Neuronal stem cell (in vitro differentiated cells): ENCODE measurements around the gene SLBP.

Experiments used
- DNase-seq: peaks from one replicate; pipeline ENCODE4 v3.0.0-alpha.2; 2013; ENCODE audit warnings: low spot score
- H2AFZ ChIP-seq: one replicate; pipeline ENCODE4 v1.6.1; 2013; ENCODE audit warnings: mild to moderate bottlenecking, low read length, inconsistent platforms
- H2AK5ac ChIP-seq: 2 replicates; pipeline ENCODE4 v1.6.1; 2013; ENCODE audit warnings: low read depth, mild to moderate bottlenecking, inconsistent platforms, low read length, moderate library complexity, mixed read lengths
- H2BK120ac ChIP-seq: 2 replicates; pipeline ENCODE4 v1.6.1; 2013; ENCODE audit warnings: low read depth, mild to moderate bottlenecking, inconsistent platforms, low read length, moderate library complexity, mixed read lengths
- H2BK12ac ChIP-seq: one replicate; pipeline ENCODE4 v1.6.1; 2013; ENCODE audit warnings: low read length, inconsistent platforms
- H2BK15ac ChIP-seq: 2 replicates; pipeline ENCODE4 v1.6.1; 2013; ENCODE audit warnings: mild to moderate bottlenecking, low read length, inconsistent platforms, mixed read lengths
- H2BK5ac ChIP-seq: one replicate; pipeline ENCODE4 v1.6.1; 2013; ENCODE audit warnings: inconsistent platforms, mild to moderate bottlenecking, low read length, moderate library complexity
- H3K14ac ChIP-seq: one replicate; pipeline ENCODE4 v1.6.1; 2013; ENCODE audit warnings: low read length, inconsistent platforms
- H3K18ac ChIP-seq: 2 replicates; pipeline ENCODE4 v1.6.1; 2013; ENCODE audit warnings: low read length, inconsistent platforms
- H3K23ac ChIP-seq: 2 replicates; pipeline ENCODE4 v1.6.1; 2013; ENCODE audit warnings: low read depth, mild to moderate bottlenecking, mixed read lengths, low read length, inconsistent platforms; ENCODE audit not compliant: poor library complexity
- H3K27ac ChIP-seq: replicated peaks from 3 replicates; pipeline ENCODE4 v1.5.1; 2013; ENCODE audit warnings: low read length, inconsistent platforms
- H3K27me3 ChIP-seq, 3 experiments: 2 replicates each; pipeline ENCODE4 v1.6.1; 2013; ENCODE audit warnings: low read length in 3 of 3, mild to moderate bottlenecking in 2 of 3, inconsistent platforms in 1 of 3, low read depth in 1 of 3, mixed read lengths in 1 of 3, moderate library complexity in 1 of 3; ENCODE audit not compliant: control insufficient read depth in 3 of 3, insufficient read depth in 3 of 3
- H3K36me3 ChIP-seq, 2 donors: replicated peaks in 1 of 2; 2 replicates each; pipeline ENCODE4 v1.6.1; 2013; ENCODE audit warnings: low read length in 2 of 2; ENCODE audit not compliant: control insufficient read depth in 2 of 2, insufficient read depth in 2 of 2
- H3K4ac ChIP-seq: 2 replicates; pipeline ENCODE4 v1.6.1; 2013; ENCODE audit warnings: inconsistent platforms, mild to moderate bottlenecking, low read length, moderate library complexity
- H3K4me1 ChIP-seq, 2 donors: 1 replicate in 1 of 2; 2 replicates in 1 of 2; pipeline ENCODE4 v1.6.1; 2013; ENCODE audit warnings: low read length in 2 of 2, low read depth in 1 of 2; ENCODE audit not compliant: control insufficient read depth in 2 of 2, insufficient read depth in 1 of 2
- H3K4me2 ChIP-seq: one replicate; pipeline ENCODE4 v1.6.1; 2013; ENCODE audit warnings: mild to moderate bottlenecking, low read length, inconsistent platforms; ENCODE audit not compliant: insufficient read depth, poor library complexity, severe bottlenecking
- H3K4me3 ChIP-seq, 2 donors: 2 replicates each; pipeline ENCODE4 v1.5.1; 2013; ENCODE audit warnings: low read length in 2 of 2, mild to moderate bottlenecking in 2 of 2, inconsistent platforms in 1 of 2, moderate library complexity in 1 of 2
- H3K79me1 ChIP-seq: one replicate; pipeline ENCODE4 v1.6.1; 2013; ENCODE audit warnings: low read depth, mild to moderate bottlenecking, inconsistent platforms, low read length, moderate library complexity
- H3K9ac ChIP-seq: one replicate; pipeline ENCODE4 v1.6.1; 2013; ENCODE audit warnings: mild to moderate bottlenecking, low read depth, low read length, inconsistent platforms; ENCODE audit not compliant: poor library complexity
- H3K9me3 ChIP-seq, 2 donors: replicated peaks in 1 of 2; 2 replicates each; pipeline versions ENCODE3 to v1.6.1; 2013; ENCODE audit warnings: low read length in 2 of 2, mild to moderate bottlenecking in 2 of 2, inconsistent platforms in 1 of 2, low read depth in 1 of 2, mixed read lengths in 1 of 2, moderate library complexity in 1 of 2; ENCODE audit not compliant: control insufficient read depth in 2 of 2, insufficient read depth in 1 of 2
- H4K8ac ChIP-seq: one replicate; pipeline ENCODE4 v1.6.1; 2013; ENCODE audit warnings: low read depth, mild to moderate bottlenecking, inconsistent platforms, low read length, moderate library complexity
- H4K91ac ChIP-seq: one replicate; pipeline ENCODE4 v1.6.1; 2013; ENCODE audit warnings: low read length, low read depth, mild to moderate bottlenecking, inconsistent platforms; ENCODE audit not compliant: poor library complexity
- WGBS, 2 donors: extraction: QIAGEN DNeasy Blood & Tissue Kit; methylation state at CpG; one replicate each; pipeline ENCODE4 v1.1.7; 2013; ENCODE audit warnings: missing lambda C conversion rate in 2 of 2, mixed read lengths in 1 of 2; ENCODE audit not compliant: insufficient read length in 2 of 2, insufficient replicate concordance in 1 of 2; ENCODE audit errors: extremely low coverage in 2 of 2; 5-methylcytosine and 5-hydroxymethylcytosine counted together

SLBP gene

DNA sequence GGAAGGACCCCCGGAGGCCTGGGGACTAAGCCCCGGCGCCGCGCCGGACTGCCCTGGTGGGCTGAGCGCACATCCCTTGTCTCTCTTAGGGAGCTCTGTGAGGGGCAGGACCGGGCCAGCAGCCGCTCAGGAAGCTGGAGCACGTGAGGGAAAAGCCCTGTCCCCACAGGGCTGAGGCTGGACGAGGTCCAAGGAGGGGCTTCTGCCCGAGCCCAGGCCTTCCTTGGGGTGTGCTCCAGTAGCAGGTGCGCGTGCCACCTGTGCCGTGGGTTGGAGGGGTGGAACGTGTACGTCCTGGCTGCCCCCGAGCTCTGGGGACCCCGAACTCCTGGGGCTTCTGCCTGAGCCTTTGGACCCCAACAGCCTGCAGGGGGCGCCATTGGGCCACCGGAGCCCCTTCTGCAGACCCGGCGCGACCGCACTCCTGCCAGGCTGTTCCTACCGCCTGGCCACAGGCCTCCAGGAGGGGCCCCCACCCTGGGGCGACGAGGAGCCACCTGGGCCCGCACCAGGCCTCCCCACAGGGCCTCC is 36.4 kb upstream of the SLBP start:
- no peak overlapping the region for H2BK5ac ChIP-seq
- peak overlapping the region; percentile 87 for H2AFZ ChIP-seq
- peak overlapping the region; percentile 66 for H3K4me2 ChIP-seq
- H4K91ac ChIP-seq = no peak overlapping the region
- H3K23ac ChIP-seq = peak overlapping the region; percentile 55
- no peak overlapping the region for H3K4me3 ChIP-seq
- H3K4me1 ChIP-seq = peaks cover 4 to 5% of the 10 kb centered on the region in 2 donors
- no peaks in the 10 kb centered on the region for H3K9me3 ChIP-seq
- no peak overlapping the region for H3K27ac ChIP-seq
- H4K8ac ChIP-seq = no peak overlapping the region
- peak overlapping the region; percentile 75 for H2BK12ac ChIP-seq
- H2BK15ac ChIP-seq = peak overlapping the region; percentile 87
- peak overlapping the region; percentile 66 for H3K4ac ChIP-seq
- peak overlapping the region; percentile 31 for H3K14ac ChIP-seq
- peak; percentile 80 for DNase-seq
- no peak overlapping the region for H2BK120ac ChIP-seq
- H3K9ac ChIP-seq = no peak overlapping the region
- H3K79me1 ChIP-seq = no peaks in the 10 kb centered on the region
- peaks cover 14 to 18% of the 10 kb centered on the region in 2 donors for H3K36me3 ChIP-seq
- H2AK5ac ChIP-seq = peak overlapping the region; percentile 98
- peaks cover 0 to 3% (median 0%) of the 10 kb centered on the region in 3 experiments for H3K27me3 ChIP-seq
- WGBS, 2 donors = no CpG with 5 or more reads among the region's 29 CpGs
- H3K18ac ChIP-seq = peak overlapping the region; percentile 27

DNA sequence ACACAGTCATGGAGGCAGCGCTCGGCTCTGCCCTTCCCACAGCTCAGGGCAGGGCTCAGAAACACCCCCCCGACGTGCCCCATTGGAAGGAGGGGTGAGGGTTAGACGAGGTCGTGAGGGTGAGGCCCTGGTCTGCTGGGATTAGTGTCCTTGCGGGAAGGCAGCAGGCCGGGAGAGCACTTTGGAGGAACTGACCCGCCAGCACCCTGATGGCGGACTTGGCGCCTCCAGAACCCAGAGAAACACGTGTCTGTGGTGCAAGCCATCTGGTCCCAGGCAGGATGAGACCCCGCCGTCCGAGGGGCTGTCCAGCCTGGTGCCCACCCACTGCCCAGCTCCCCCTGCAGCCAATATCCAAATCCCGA is 35.5 kb upstream of the SLBP start:
- Histone ChIP-seq H3K4me2 (no peak overlapping the region), H2BK12ac (peak overlapping the region; percentile 63), H2BK120ac (no peak overlapping the region), H3K23ac (peak overlapping the region; percentile 55), H3K9ac (no peak overlapping the region), H2AK5ac (peak overlapping the region; percentile 98), H2BK5ac (no peak overlapping the region), H3K79me1 (no peaks in the 10 kb centered on the region), H3K36me3 (peaks cover 17 to 26% of the 10 kb centered on the region in 2 donors), H4K8ac (no peak overlapping the region), H2AFZ (no peak overlapping the region), H3K27me3 (peaks cover 0 to 3% (median 0%) of the 10 kb centered on the region in 3 experiments), H3K4ac (no peak overlapping the region), H2BK15ac (peak overlapping the region; percentile 87), H3K4me3 (no peak overlapping the region), H3K14ac (no peak overlapping the region), H3K9me3 (no peaks in the 10 kb centered on the region), H4K91ac (no peak overlapping the region), H3K27ac (no peak overlapping the region), H3K18ac (peak overlapping the region; percentile 72), H3K4me1 (peaks cover 4 to 5% of the 10 kb centered on the region in 2 donors)
- DNase-seq = no peak
- WGBS, 2 donors = no CpG with 5 or more reads among the region's 16 CpGs

DNA sequence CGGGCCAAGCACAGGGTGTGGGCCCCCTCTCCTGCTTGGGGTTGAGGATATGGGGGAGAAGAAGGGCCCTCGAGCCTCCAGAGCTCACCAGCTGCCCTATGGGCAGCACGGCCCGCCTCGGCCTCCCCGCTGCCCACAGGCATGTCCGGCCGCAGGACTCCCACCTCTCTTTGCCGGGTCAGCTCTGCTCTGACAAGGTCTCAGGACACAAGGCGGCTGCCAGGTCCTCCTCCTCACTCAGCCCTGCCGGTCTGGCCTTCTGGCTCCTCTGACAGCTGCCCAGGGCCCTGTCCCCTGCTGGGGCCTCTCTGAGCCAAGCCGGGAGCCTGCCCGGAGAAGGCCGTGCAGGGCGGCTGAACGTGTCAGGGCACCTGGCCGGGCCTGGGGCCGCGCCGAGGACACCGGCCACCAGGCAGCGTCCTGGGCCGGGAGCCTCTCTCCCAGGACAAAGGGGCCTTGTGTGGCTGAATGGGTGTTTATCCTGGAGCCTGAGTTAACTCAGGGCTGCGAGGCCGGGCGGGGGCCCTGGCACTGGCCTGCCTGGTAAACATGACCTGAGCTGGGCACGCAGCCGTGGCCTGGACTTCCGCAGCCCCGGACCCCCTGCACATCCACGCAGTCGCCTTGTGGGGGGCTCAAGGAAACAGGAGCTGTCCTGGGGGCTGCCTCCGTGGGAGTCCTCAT is 34.9 kb upstream of the SLBP start:
- Histone ChIP-seq H3K4me2 (no peak overlapping the region), H3K4ac (no peak overlapping the region), H3K14ac (no peak overlapping the region), H3K4me1 (peaks cover 2 to 4% of the 10 kb centered on the region in 2 donors), H4K91ac (no peak overlapping the region), H3K27me3 (peaks cover 0 to 3% (median 0%) of the 10 kb centered on the region in 3 experiments), H2BK15ac (peak overlapping the region; percentile 4), H3K79me1 (peaks cover 3% of the 10 kb centered on the region), H2BK12ac (peak overlapping the region; percentile 63), H2AK5ac (peak overlapping the region; percentile 98), H3K23ac (no peak overlapping the region), H3K9me3 (no peaks in the 10 kb centered on the region), H3K27ac (no peak overlapping the region), H3K18ac (peak overlapping the region; percentile 83), H3K9ac (no peak overlapping the region), H2AFZ (no peak overlapping the region), H3K36me3 (peaks cover 19 to 31% of the 10 kb centered on the region in 2 donors), H2BK5ac (no peak overlapping the region), H4K8ac (no peak overlapping the region), H3K4me3 (no peak overlapping the region), H2BK120ac (no peak overlapping the region)
- no CpG with 5 or more reads among the region's 33 CpGs for WGBS, 2 donors
- no peak for DNase-seq

DNA sequence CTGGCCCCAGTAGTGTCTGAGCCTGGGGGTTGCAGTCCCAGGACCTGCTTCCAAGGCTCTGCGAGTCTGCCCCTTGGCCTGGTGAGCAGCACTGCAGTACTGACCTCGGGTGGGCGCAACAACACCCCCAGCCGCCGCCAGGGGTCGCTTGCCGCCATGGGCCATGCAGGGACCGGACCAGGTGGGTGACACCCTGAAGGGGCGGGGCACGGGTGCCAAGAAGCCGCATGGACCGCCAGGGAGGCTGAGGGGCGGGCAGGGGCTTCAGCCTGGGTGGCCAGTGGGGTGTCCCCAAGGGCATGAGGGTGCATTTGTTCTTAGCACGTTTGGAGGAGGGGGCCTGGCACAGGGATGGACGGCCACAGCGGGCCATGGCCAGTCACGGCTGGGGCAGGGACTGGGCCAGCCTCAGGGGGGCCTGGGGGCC is 34.2 kb upstream of the SLBP start:
- H3K9ac ChIP-seq = no peak overlapping the region
- no peak overlapping the region for H2BK120ac ChIP-seq
- H3K4me3 ChIP-seq = no peak overlapping the region
- H4K91ac ChIP-seq = no peak overlapping the region
- peaks cover 3% of the 10 kb centered on the region for H3K79me1 ChIP-seq
- no peak overlapping the region for H2BK12ac ChIP-seq
- DNase-seq = peak; percentile 78
- no peak overlapping the region for H3K27ac ChIP-seq
- peak overlapping the region; percentile 98 for H2AK5ac ChIP-seq
- H2BK5ac ChIP-seq = no peak overlapping the region
- no peak overlapping the region for H3K14ac ChIP-seq
- no peak overlapping the region for H3K4ac ChIP-seq
- peaks cover 27 to 38% of the 10 kb centered on the region in 2 donors for H3K36me3 ChIP-seq
- H3K4me2 ChIP-seq = no peak overlapping the region
- WGBS, 2 donors = no CpG with 5 or more reads among the region's 17 CpGs
- no peaks in the 10 kb centered on the region for H3K27me3 ChIP-seq
- H2BK15ac ChIP-seq = peak overlapping the region; percentile 4
- no peak overlapping the region for H2AFZ ChIP-seq
- no peak overlapping the region for H4K8ac ChIP-seq
- H3K18ac ChIP-seq = peak overlapping the region; percentile 35
- no peak overlapping the region for H3K23ac ChIP-seq
- no peaks in the 10 kb centered on the region for H3K9me3 ChIP-seq
- peaks cover 2 to 4% of the 10 kb centered on the region in 2 donors for H3K4me1 ChIP-seq
